Measurements from ENCODE around the gene SLC2A8.

- TF ChIP-seq POLR2A (IDR thresholded peaks at IDR 0.05; ENCODE audit: low read length) = no peak
- no peak for TF ChIP-seq GATA1 (IDR thresholded peaks at IDR 0.05; ENCODE audit: low read depth, low read length)
These were observed 60.4 kb downstream of the SLC2A8 start for GRCh38 chr9:127457191-127457878.
